SK-N-SH treated with all-trans-retinoic acid at 6 μM for 48 hours (cell line): ENCODE measurements around the gene ZNF488.

Experiments used
- ATAC-seq: fragments of 200-7000 bp; cut with Tn5 transposase; 3 replicates; pipeline ENCODE4 v1.9.1; 2020; ENCODE audit warnings: mild to moderate bottlenecking, moderate library complexity
- ARNTL ChIP-seq: fragments of 450-650 bp; formaldehyde crosslinking; IDR thresholded peaks from 2 replicates; pipeline ENCODE4 v1.5.0; 2020; ENCODE audit warnings: low read depth, mild to moderate bottlenecking, moderate library complexity, borderline replicate concordance
- BACH2 ChIP-seq: fragments of 250-450 bp; sonication (Bioruptor Pico); IDR thresholded peaks from 2 replicates; pipeline ENCODE4 v1.9.0; 2021; ENCODE audit warnings: mild to moderate bottlenecking, borderline replicate concordance
- CSDC2 ChIP-seq: fragments of 250-450 bp; sonication (Bioruptor Pico); IDR thresholded peaks from 2 replicates; pipeline ENCODE4 v1.5.0; 2020; ENCODE audit warnings: mild to moderate bottlenecking, moderate library complexity
- CSRNP3 ChIP-seq: fragments of 250-450 bp; sonication (Bioruptor Pico); IDR thresholded peaks from 2 replicates; pipeline ENCODE4 v1.5.1; 2021; ENCODE audit warnings: mild to moderate bottlenecking, moderate library complexity
- GLIS3 ChIP-seq: fragments of 250-450 bp; sonication (Bioruptor Pico); IDR thresholded peaks from 2 replicates; pipeline ENCODE4 v1.5.0; 2020; ENCODE audit warnings: mild to moderate bottlenecking, moderate library complexity
- ISL1 ChIP-seq: fragments of 250-450 bp; sonication (Bioruptor Pico); IDR thresholded peaks from 2 replicates; pipeline ENCODE4 v2.1.2; 2022; ENCODE audit warnings: mild to moderate bottlenecking, moderate library complexity
- PATZ1 ChIP-seq: fragments of 250-450 bp; sonication (Bioruptor Pico); IDR thresholded peaks from 2 replicates; pipeline ENCODE4 v1.8.0; 2020; ENCODE audit warnings: mild to moderate bottlenecking, moderate library complexity, borderline replicate concordance
- POU6F1 ChIP-seq: fragments of 250-450 bp; sonication (Bioruptor Pico); IDR thresholded peaks from 2 replicates; pipeline ENCODE4 v1.8.0; 2021; ENCODE audit warnings: low read depth, mild to moderate bottlenecking, moderate library complexity, borderline replicate concordance
- PPARA ChIP-seq: fragments of 250-450 bp; sonication (Bioruptor Pico); IDR thresholded peaks from 2 replicates; pipeline ENCODE4 v1.5.0; 2020; ENCODE audit warnings: mild to moderate bottlenecking, borderline replicate concordance
- RARB ChIP-seq: fragments of 250-450 bp; sonication (Bioruptor Pico); IDR thresholded peaks from 2 replicates; pipeline ENCODE4 v1.8.0; 2021; ENCODE audit warnings: mild to moderate bottlenecking, moderate library complexity
- TCF4 ChIP-seq: fragments of 250-450 bp; sonication (Bioruptor Pico); IDR thresholded peaks from 2 replicates; pipeline ENCODE4 v1.8.0; 2021; ENCODE audit warnings: mild to moderate bottlenecking, moderate library complexity, borderline replicate concordance
- TOX ChIP-seq: fragments of 250-450 bp; sonication (Bioruptor Pico); IDR thresholded peaks from 2 replicates; pipeline ENCODE4 v1.8.0; 2021; ENCODE audit warnings: mild to moderate bottlenecking, moderate library complexity, borderline replicate concordance
- TSHZ2 ChIP-seq: fragments of 250-450 bp; sonication (Bioruptor Pico); IDR thresholded peaks from 2 replicates; pipeline ENCODE4 v1.5.0; 2020; ENCODE audit warnings: mild to moderate bottlenecking, moderate library complexity
- ZC3H10 ChIP-seq: fragments of 250-450 bp; sonication (Bioruptor Pico); IDR thresholded peaks from 2 replicates; pipeline ENCODE4 v1.5.1; 2021; ENCODE audit warnings: mild to moderate bottlenecking, moderate library complexity
- ZFP3 ChIP-seq: fragments of 250-450 bp; sonication (Bioruptor Pico); IDR thresholded peaks from 2 replicates; pipeline ENCODE4 v1.5.0; 2020; ENCODE audit warnings: mild to moderate bottlenecking, moderate library complexity
- ZFP30 ChIP-seq: fragments of 450-650 bp; formaldehyde crosslinking; IDR thresholded peaks from 2 replicates; pipeline ENCODE4 v1.5.0; 2022; ENCODE audit warnings: mild to moderate bottlenecking, moderate library complexity
- ZNF565 ChIP-seq: fragments of 450-650 bp; formaldehyde crosslinking; conservative IDR thresholded peaks from 2 replicates; pipeline ENCODE4 v1.5.0; 2020; ENCODE audit warnings: low read depth, mild to moderate bottlenecking, moderate library complexity
- ZNF70 ChIP-seq: fragments of 450-650 bp; formaldehyde crosslinking; IDR thresholded peaks from 2 replicates; pipeline ENCODE4 v1.5.0; 2020; ENCODE audit warnings: mild to moderate bottlenecking, moderate library complexity

The ZNF488 gene

GRCh38 chr10:47424231-47424630 lies 40.1 kb upstream of the ZNF488 start (continued):
- TF ChIP-seq ARNTL (CRISPR knock-in tag) (no peak), RARB (CRISPR knock-in tag) (no peak), TSHZ2 (CRISPR knock-in tag) (no peak), ISL1 (CRISPR knock-in tag) (no peak), ZNF70 (CRISPR knock-in tag) (no peak), CSDC2 (CRISPR knock-in tag) (no peak), ZC3H10 (no peak)

GRCh38 chr10:47423476-47423875 lies 39.4 kb upstream of the ZNF488 start:
- TF ChIP-seq RARB (CRISPR knock-in tag) (no peak), POU6F1 (CRISPR knock-in tag) (no peak), GLIS3 (CRISPR knock-in tag) (no peak), ZC3H10 (no peak), ZNF565 (CRISPR knock-in tag) (no peak), ARNTL (CRISPR knock-in tag) (no peak), TOX (CRISPR knock-in tag) (no peak), PATZ1 (CRISPR knock-in tag) (no peak), ZFP3 (CRISPR knock-in tag) (no peak), ISL1 (CRISPR knock-in tag) (no peak), BACH2 (CRISPR knock-in tag) (no peak), ZFP30 (CRISPR knock-in tag) (no peak), TCF4 (CRISPR knock-in tag) (no peak), CSRNP3 (CRISPR knock-in tag) (no peak)
- peak; percentile 28; the same call in 1 of the 3 replicates for ATAC-seq

- peak; percentile 46; the same call in 2 of the 3 replicates for ATAC-seq
- TF ChIP-seq ZNF565 (CRISPR knock-in tag), result no peak
- TF ChIP-seq PPARA (CRISPR knock-in tag), result no peak
- TF ChIP-seq PATZ1 (CRISPR knock-in tag), result no peak
- TF ChIP-seq, all 23 proteins: peak for 0
Measured at GRCh38 chr10:47421057-47421952, 37.2 kb upstream of the ZNF488 start.
